Esophagus muscularis mucosa (tissue), 4 donors: ENCODE measurements around the gene NFATC3. TPM values are rescaled to one million over a fixed set of nuclear protein-coding genes. Genes with fewer than 3 reads are reported as not detected.

Source experiments
- DNase-seq: peaks from one replicate; pipeline ENCODE4 v3.0.0-alpha.2; 2017; ENCODE audit errors: extremely low spot score
- H3K27ac ChIP-seq, 4 donors: fragments of 200-600 bp; sonication (generic); replicated peaks in 1 of 4; 1 replicate in 3 of 4; 2 replicates in 1 of 4; pipeline ENCODE4 v1.5.1; 2016 to 2019; ENCODE audit warnings: mild to moderate bottlenecking in 1 of 4
- H3K27me3 ChIP-seq, 4 donors: fragments of 200-600 bp; sonication (generic); one replicate each; pipeline versions ENCODE4 v1.5.1 to v1.6.0; 2016 to 2019
- H3K36me3 ChIP-seq, 4 donors: fragments of 200-600 bp; sonication (generic); one replicate each; pipeline ENCODE4 v1.5.1; 2016 to 2019
- H3K4me1 ChIP-seq, 4 donors: fragments of 200-600 bp; sonication (generic); one replicate each; pipeline ENCODE4 v1.5.1; 2016 to 2019
- H3K4me3 ChIP-seq, 4 donors: fragments of 200-600 bp; sonication (generic); 1 replicate in 2 of 4; 2 replicates in 2 of 4; pipeline ENCODE4 v1.5.1; 2016 to 2019; ENCODE audit warnings: mild to moderate bottlenecking in 4 of 4, moderate library complexity in 1 of 4
- H3K9me3 ChIP-seq, 4 donors: fragments of 200-600 bp; sonication (generic); 1 replicate in 3 of 4; 2 replicates in 1 of 4; pipeline ENCODE4 v1.5.1; 2016 to 2019
- EP300 ChIP-seq: sonication (generic); formaldehyde crosslinking; IDR thresholded peaks from one replicate; pipeline ENCODE4 v1.6.1; 2017; ENCODE audit warnings: antibody characterized with exemption
- POLR2A ChIP-seq: fragments of 450-650 bp; IDR thresholded peaks from one replicate; pipeline ENCODE4 v1.6.1; 2017; ENCODE audit warnings: antibody characterized with exemption, moderate library complexity, mild to moderate bottlenecking, low read depth
- POLR2AphosphoS5 ChIP-seq, 2 donors: sonication (generic); formaldehyde crosslinking; IDR thresholded peaks; one replicate each; pipeline ENCODE4 v1.6.1; 2017; ENCODE audit warnings: antibody characterized with exemption in 2 of 2
- WGBS: methylation state at CpG from one replicate; pipeline ENCODE4 v1.1.5; 2018; 5-methylcytosine and 5-hydroxymethylcytosine counted together
- intact Hi-C: fragments of 100-400 bp; cut with DNase I; formaldehyde crosslinking; loops from one replicate; pipeline ENCODE4 v1.15.1; 2023
- total RNA-seq, 4 donors: library from RNA; depleted of rRNA; stranded (reverse); fragments of >200 nt; gene quantifications; one replicate each; pipeline versions ENCODE4 v1.1.0 to v1.2.1, GENCODE V29; 2016
- TF ChIP-seq, protein P1 (sequence below), 3 experiments: fragments of 200-600 bp in 2 of 3; fragments of 450-650 bp in 1 of 3; sonication (generic) in 2 of 3; IDR thresholded peaks; one replicate each; pipeline ENCODE4 v1.5.1; 2017 to 2019; ENCODE audit warnings: antibody characterized with exemption in 3 of 3, mild to moderate bottlenecking in 2 of 3, moderate library complexity in 1 of 3

The NFATC3 gene
- total RNA-seq, 4 donors from 2014 or later = 44.6 to 56.8 (median 50.8) TPM

- intact Hi-C loops = no loop called here
- TF ChIP-seq EP300 (no peak), POLR2AphosphoS5 (IDR thresholded peaks at IDR 0.05) (no peak), POLR2A (peak; percentile 17)
- TF ChIP-seq, protein P1, sequence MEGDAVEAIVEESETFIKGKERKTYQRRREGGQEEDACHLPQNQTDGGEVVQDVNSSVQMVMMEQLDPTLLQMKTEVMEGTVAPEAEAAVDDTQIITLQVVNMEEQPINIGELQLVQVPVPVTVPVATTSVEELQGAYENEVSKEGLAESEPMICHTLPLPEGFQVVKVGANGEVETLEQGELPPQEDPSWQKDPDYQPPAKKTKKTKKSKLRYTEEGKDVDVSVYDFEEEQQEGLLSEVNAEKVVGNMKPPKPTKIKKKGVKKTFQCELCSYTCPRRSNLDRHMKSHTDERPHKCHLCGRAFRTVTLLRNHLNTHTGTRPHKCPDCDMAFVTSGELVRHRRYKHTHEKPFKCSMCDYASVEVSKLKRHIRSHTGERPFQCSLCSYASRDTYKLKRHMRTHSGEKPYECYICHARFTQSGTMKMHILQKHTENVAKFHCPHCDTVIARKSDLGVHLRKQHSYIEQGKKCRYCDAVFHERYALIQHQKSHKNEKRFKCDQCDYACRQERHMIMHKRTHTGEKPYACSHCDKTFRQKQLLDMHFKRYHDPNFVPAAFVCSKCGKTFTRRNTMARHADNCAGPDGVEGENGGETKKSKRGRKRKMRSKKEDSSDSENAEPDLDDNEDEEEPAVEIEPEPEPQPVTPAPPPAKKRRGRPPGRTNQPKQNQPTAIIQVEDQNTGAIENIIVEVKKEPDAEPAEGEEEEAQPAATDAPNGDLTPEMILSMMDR (IDR thresholded peaks at IDR 0.05) = no peak
- WGBS = 80% methylated on average over 4 of the region's 5 CpGs
These were observed 161.5 kb downstream of the NFATC3 start for GRCh38 chr16:68246666-68247065.

DNA sequence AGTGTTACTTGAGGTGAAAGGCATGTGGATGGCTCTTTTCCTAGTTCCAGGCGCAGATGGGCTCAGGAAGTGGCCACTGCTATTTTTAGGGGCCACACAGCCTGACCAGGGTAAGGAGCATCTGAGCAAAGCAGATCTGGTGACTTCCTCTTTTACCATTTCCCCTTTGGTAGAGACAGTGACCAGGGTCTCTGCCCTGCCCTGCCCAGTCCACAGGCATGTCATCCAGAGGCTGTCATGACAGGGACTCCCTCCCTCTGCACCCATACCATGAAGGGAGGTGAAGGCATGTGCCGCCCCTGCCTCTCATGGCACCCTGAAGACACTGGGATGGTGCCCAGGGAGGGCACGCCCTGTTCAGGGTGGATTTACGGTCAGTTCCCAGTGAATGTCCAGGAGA, 162.2 kb downstream of the NFATC3 start:
- no peak for DNase-seq
- Histone ChIP-seq H3K4me1 (peaks cover 34 to 38% (median 35%) of the 10 kb centered on the region in 4 donors), H3K27me3 (no peaks in the 10 kb centered on the region), H3K9me3 (no peaks in the 10 kb centered on the region), H3K27ac (peak overlapping the region in 2 of 4 donors; percentile 5 to 44), H3K4me3 (no peak overlapping the region), H3K36me3 (peaks cover 0 to 36% (median 34%) of the 10 kb centered on the region in 4 donors)
- intact Hi-C loops = no loop called here
- WGBS = 91% methylated on average over 4 of the region's 4 CpGs
- no peak for TF ChIP-seq POLR2A
- TF ChIP-seq POLR2AphosphoS5 (IDR thresholded peaks at IDR 0.05) = no peak
- no peak for TF ChIP-seq EP300
- TF ChIP-seq, protein P1 (IDR thresholded peaks at IDR 0.05) = no peak

More at GRCh38 chr16:68246666-68247065, 161.5 kb downstream of the NFATC3 start:
- peaks cover 34 to 36% (median 35%) of the 10 kb centered on the region in 4 donors for H3K4me1 ChIP-seq
- H3K27ac ChIP-seq = peak overlapping the region in 2 of 4 donors; percentile 19 to 24
- DNase-seq = no peak
- no peaks in the 10 kb centered on the region for H3K27me3 ChIP-seq
- peak overlapping the region; percentile 72 to 96 (median 92) for H3K4me3 ChIP-seq
- no peaks in the 10 kb centered on the region for H3K9me3 ChIP-seq
- peaks cover 0 to 31% (median 29%) of the 10 kb centered on the region in 4 donors for H3K36me3 ChIP-seq

DNA sequence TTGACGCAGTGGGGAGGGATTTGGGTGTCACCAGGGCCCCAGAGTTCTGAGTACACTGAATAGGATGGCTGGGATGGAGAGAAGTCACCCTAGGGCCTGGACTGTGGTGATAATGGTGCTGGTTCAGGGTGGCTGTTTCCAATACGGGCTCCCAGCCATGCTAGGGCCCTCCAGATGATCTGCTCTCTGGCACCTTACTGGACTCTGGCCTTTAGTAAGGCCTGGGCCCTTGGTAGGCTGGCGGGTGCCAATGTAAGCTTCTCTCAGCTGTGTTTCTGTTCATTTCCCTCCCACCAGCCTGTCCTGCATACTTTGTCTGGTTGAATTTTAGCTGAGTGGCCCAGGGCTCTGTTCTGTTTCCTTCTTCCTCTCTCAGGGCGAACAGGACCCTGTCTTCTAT, 162.8 kb downstream of the NFATC3 start:
- Histone ChIP-seq H3K4me3 (no peak overlapping the region), H3K9me3 (no peaks in the 10 kb centered on the region), H3K36me3 (peaks cover 0 to 41% (median 39%) of the 10 kb centered on the region in 4 donors), H3K27ac (peak overlapping the region in 2 of 4 donors; percentile 5 to 44), H3K4me1 (peaks cover 34 to 44% (median 35%) of the 10 kb centered on the region in 4 donors), H3K27me3 (no peaks in the 10 kb centered on the region)
- TF ChIP-seq, protein P1 (IDR thresholded peaks at IDR 0.05) = no peak
- TF ChIP-seq EP300 (no peak), POLR2AphosphoS5 (IDR thresholded peaks at IDR 0.05) (no peak), POLR2A (no peak)
- intact Hi-C loops = no loop called here
- WGBS = 82% methylated on average over 4 of the region's 4 CpGs
- DNase-seq = no peak

DNA sequence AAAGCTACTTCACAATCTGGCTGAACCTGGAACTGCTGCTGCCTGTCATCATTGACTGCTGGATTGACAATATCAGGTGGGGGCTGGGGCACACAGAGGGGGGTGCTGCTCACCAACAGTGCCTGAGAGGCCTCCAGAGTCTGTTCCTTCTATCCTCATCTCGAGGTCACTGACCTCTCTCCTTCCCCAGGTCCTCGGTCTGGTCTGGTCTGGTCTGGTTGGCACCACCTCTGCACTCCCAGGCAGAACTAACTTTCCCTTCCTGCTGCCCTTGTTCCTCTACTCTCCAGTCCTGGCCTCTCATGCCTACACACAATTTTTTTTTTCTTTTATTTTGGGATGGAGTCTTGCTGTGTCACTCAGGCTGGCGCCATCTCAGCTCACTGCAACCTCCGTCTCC, 164.2 kb downstream of the NFATC3 start:
- TF ChIP-seq POLR2A = no peak
- no peak for TF ChIP-seq POLR2AphosphoS5 (IDR thresholded peaks at IDR 0.05)
- no peak for TF ChIP-seq EP300
- TF ChIP-seq, protein P1 (IDR thresholded peaks at IDR 0.05) = no peak
- H3K27me3 ChIP-seq = no peaks in the 10 kb centered on the region
- no peak for DNase-seq
- H3K4me3 ChIP-seq = no peak overlapping the region
- no peaks in the 10 kb centered on the region for H3K9me3 ChIP-seq
- H3K4me1 ChIP-seq = peaks cover 27 to 47% (median 31%) of the 10 kb centered on the region in 4 donors
- 88% methylated on average over 4 of the region's 4 CpGs for WGBS
- intact Hi-C loops = no loop called here
- H3K36me3 ChIP-seq = peaks cover 0 to 55% (median 52%) of the 10 kb centered on the region in 4 donors
- no peak overlapping the region for H3K27ac ChIP-seq

- no peak for TF ChIP-seq POLR2A
- TF ChIP-seq POLR2AphosphoS5 (IDR thresholded peaks at IDR 0.05) = no peak
- no peak for TF ChIP-seq EP300
- TF ChIP-seq, protein P1 (IDR thresholded peaks at IDR 0.05) = no peak
- Histone ChIP-seq H3K9me3 (no peaks in the 10 kb centered on the region), H3K4me3 (no peak overlapping the region), H3K4me1 (peaks cover 19 to 41% (median 21%) of the 10 kb centered on the region in 4 donors), H3K36me3 (peaks cover 10 to 71% (median 68%) of the 10 kb centered on the region in 4 donors), H3K27me3 (no peaks in the 10 kb centered on the region), H3K27ac (no peak overlapping the region)
- intact Hi-C loops = no loop called here
- WGBS = 88% methylated on average over 6 of the region's 6 CpGs
- DNase-seq = no peak
These were observed 165.8 kb downstream of the NFATC3 start for GRCh38 chr16:68250951-68251350.
